GM03348 (cell line): ENCODE measurements around the gene CELF1.

ENCODE experiments used
- DNase-seq: peaks from one replicate; pipeline ENCODE4 v3.0.0; 2012; ENCODE audit warnings: low spot score

CELF1 gene

GRCh38 chr11:47483457-47483856 is 69.5 kb downstream of the CELF1 start:
- no peak for DNase-seq

DNA sequence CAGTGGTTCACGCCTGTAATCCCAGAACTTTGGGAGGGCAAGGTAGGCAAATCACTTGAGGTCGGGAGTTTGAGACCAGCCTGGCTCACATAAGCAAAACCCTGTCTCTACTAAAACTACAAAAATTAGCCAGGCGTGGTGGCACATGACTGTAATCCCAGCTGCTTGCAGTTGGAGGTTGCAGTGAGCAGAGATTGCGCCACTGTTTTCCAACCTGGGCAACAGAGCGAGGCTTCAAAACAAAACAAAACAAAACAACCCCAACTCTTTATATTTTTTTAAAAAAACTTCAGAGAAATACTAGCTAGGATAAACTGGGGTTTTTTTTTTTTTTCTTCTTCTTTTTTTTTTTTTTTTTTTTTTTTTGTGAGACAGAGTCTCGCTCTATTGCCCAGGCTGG is 72.2 kb downstream of the CELF1 start:
- DNase-seq = no peak

DNA sequence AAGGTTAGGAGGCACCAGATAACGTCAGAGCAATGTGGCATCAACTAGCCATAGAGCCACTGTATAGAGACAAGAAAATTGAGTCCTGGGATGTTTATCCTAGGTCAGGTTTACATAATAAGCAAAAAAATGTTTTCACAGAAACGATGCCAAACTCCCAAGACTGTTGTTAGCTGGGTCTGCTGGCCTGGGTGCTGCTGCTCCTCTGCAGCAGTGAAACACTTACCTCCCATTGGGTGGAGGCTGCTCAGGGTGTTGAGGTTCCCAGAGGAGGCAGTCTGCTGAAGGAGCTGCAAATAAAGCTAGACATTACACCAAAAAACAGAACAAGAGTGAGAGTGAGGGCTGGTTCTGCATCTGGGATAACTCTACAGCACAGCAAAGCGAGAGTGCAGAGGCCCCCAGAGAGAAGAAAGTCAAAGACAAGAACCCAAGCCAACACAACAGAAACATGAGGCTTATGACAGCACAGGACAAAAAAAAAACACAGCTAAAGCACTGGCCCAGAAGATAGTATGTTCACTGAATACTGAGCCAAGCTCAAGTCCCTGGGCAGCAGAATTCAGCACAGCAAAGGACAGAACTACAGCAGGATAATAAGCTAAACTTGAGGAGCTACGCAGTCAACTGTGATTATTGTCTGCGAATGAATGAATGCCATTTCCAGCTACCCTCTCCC is 74.1 kb downstream of the CELF1 start:
- no peak for DNase-seq

DNA sequence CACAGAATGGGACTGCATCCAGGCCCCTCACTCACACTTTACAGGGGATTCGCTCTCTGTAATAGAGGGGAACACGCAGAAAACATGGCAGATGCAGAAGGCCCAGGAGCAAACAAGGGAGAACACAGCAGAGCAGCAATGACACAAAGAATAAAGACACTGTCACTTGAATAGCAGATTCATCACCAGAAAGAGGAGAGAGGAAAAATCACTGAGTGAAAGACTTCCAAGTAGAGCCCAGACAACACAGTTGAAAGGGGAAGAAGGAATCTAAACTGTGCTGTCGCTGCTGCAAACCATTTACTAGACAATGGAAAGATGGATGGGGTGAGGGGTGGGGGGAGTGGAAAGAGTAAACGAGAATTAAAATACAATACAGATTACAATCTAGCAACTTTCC is 75.2 kb downstream of the CELF1 start:
- no peak for DNase-seq

GRCh38 chr11:47477323-47477722 is 75.6 kb downstream of the CELF1 start:
- DNase-seq = peak; percentile 18

DNA sequence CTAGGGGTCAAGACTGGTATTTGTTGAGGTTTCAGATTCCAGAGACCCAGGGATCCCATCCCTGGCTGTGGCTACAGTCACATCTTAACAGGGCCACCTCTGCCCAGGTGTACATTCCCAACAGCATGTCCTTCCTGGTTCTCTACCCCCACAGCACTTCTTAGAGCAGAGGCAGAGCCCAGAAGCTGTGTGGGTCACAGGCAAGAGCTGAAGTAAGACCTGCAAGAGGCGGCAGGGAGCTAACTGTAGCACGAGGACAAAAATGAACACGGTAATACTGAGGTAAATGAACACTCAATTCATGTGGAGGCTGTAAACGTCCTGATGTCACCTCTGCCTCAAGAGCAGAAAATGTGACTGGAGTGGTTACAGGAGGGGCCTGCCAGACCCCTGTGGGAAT is 82.3 kb downstream of the CELF1 start:
- DNase-seq = no peak

- DNase-seq = no peak
Observed at GRCh38 chr11:47469361-47470179, 83.4 kb downstream of the CELF1 start.

DNA sequence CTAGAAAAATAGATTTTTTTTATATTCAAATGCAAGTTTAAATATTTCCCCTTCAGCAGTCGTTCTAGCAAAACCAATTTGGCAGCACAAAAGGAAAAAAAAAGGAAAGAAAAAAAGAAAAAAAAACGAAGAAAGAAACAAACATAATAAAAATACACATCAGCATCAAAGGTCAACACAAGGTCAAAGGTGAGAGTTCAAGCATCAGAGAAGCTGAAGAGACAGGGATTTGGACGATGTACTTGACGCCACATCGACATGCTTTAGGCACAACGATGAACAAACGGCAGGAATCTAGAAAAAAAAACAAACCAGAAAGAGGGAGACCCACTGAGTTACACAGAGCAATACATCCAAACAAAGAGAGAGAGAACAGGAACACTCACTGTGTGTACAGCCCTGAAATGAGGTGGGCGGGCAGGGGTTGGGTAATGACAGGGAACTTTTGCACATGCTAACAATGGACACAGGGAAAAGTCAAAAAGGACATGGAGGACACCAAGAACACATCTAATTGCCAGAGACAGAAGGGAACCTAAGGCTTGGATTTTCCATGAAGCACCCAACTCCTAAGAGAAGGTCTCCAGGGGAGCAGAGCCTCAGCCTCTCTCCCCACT is 84.2 kb downstream of the CELF1 start:
- no peak for DNase-seq

- no peak for DNase-seq
Observed at GRCh38 chr11:47467357-47467756, 85.6 kb downstream of the CELF1 start.

DNA sequence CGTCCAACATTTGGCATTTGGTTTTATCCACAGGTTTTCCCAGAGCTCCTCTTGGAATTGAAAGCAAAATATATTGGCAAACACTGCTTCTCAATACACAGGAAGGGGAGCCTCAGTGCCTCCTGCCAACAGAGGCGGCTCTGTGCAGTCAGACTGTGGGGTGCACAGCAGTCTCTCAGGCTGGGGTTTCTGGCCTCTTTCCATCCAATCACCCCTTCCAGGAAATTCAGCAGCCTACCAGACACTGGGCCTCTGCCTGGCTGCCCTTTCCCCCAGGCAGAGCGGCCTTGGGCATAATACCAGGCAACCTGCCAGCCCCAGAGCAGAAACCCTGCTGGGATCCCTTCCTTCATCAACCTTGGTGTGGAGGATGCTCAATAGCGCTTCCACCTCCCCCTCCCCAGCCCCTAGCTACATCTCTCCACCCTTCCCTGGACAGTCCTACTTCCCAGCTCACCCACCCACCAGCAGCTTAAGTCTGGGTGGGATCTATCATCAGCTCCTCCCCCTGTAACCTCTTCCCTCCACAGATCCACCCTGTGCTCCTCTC is 86.2 kb downstream of the CELF1 start:
- DNase-seq = peak; percentile 37

GRCh38 chr11:47466201-47466600 is 86.7 kb downstream of the CELF1 start:
- no peak for DNase-seq

GRCh38 chr11:47464483-47464882 is 88.4 kb downstream of the CELF1 start:
- DNase-seq = no peak

GRCh38 chr11:47461876-47462275 is 91.1 kb downstream of the CELF1 start:
- DNase-seq = no peak

DNA sequence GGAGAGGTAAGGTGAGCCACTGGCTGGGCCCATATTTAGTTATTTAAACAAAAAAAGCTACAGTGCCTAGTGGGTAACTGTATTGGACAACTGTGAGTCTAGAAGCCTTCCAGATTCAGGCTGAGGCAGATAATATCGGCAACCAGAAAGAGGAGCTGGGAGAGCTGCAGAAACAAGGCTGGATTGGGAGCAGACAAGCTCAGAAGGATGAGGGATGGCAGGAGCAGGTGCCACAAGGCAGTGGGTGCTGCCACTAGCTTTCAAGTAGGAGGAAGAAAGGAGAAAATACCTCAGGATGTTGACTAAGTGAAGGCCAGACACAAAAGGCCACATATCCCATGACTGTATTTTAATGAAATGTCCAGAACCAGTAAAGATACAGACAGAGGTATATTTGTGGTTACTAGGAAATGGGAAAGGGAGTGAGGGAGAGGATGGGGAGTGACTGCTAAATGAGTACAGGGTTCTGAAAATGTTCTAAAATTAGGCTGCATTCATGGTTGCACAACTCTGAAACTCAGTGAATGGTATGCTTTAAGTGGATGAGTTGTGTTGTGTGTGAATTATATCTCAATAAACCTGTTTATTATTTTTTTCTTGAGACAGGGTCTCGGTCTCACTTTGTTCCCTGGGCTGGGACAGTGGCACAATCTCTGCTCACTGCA is 92.2 kb downstream of the CELF1 start:
- DNase-seq = no peak

DNA sequence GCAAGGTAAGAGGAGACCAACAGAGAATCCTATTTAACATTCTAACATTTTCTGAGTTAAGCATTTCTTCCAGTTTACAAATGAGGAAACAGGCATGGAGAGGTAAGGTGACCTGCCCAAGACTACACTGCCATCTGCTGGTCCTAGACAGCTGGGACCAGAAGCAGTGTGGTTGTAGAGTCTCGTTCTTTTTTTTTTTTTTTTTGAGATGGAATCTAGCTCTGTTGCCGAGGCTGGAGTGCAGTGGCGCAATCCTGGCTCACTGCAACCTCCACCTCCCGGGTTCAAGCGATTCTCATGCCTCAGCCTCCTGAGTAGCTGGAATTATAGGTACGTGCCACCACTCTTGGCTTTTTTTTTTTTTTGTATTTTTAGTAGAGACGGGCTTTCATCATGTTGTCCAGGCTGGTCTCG is 98.7 kb downstream of the CELF1 start:
- DNase-seq = peak; percentile 88

DNA sequence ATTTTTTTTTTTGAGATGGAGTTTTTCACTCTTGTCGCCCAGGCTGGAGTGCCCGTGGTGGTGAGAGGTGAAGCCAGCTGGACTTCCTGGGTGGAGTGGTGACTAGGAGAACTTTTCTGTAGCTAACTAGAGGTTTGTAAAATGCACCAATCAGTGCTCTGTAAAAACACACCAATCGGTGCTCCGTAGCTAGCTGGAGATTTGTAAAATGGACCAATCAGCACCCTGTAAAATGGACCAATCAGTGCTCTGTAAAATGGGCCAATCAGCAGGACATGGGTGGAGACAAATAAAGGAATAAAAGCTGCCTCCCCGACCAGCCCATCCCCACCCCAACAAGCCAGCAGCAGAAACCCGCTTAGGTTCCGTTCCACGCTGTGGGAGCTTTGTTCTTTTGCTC is 99.6 kb downstream of the CELF1 start:
- DNase-seq = no peak

DNA sequence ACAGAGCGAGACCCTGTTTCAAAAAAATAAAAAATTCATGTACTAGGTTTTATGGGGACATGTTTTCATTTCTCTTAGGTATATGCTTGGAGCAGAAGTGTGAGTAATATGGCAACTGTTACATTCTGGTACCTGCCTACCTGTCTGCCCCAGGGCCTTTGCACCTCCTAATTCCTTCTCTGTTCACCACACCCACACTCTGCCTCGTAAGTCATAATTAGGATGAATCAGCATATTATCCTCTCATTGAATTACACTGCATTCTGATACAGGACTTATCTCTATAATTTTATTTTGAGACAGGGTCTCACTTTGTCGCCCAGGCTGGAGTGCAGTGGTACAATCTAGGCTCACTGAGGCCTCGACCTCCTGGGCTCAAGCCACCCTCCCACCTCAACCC is 100.9 kb downstream of the CELF1 start:
- no peak for DNase-seq

- no peak for DNase-seq
Observed at GRCh38 chr11:47451436-47451835, 101.5 kb downstream of the CELF1 start.

GRCh38 chr11:47449541-47449940 is 103.4 kb downstream of the CELF1 start:
- DNase-seq = no peak

DNA sequence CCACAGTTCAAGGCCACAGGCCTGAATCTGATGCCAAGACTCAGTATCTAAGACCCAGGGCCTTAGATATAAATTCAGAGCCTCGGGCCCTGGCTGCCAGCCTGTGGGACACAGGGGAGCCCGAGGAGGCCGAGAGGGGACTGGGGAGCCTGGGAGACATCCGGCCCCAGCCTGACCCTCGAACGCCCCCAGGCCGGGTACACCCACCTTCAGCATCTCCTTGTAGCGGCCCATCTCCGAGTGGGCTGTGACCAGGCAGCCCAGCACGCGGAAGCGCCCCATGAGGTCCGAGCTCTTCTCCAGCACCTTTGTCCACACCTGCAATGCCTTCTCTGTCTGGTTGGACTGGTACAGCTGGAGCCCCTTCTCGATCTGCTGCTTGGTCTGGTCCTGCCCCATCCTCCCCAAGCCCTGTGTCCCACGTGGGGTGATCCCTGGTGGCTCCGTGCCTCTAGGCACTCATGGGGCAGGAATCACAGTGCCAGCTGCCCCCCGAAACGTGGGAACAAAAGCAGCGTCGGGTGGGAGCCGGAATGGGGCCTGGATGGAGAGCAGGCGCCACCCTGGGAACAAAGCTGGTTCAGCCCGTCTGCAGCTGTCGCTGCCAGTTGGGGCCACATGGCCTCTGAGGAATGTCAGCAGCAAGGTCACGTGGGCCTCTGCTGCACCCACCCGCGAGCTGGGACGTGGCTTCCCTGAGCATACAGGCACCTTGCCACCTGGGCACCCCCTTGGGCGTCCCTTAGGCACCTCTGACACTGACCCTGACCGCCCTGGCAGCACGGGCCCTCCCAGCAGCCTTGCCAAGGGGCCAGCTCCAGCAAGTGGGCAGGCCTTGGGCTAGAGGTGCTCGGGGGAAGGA is 104.1 kb downstream of the CELF1 start, which contains the start of gene RAPSN:
RAPSN (minus strand) TSS at position 571 of the 862 bp plus-strand sequence; CDS start at position 399, 172 bp downstream.
- no peak for DNase-seq

GRCh38 chr11:47447906-47448305 is 105.0 kb downstream of the CELF1 start:
- DNase-seq = no peak
